ENCODE measurements around the gene SLC25A19.

SLC25A19 gene

DNA sequence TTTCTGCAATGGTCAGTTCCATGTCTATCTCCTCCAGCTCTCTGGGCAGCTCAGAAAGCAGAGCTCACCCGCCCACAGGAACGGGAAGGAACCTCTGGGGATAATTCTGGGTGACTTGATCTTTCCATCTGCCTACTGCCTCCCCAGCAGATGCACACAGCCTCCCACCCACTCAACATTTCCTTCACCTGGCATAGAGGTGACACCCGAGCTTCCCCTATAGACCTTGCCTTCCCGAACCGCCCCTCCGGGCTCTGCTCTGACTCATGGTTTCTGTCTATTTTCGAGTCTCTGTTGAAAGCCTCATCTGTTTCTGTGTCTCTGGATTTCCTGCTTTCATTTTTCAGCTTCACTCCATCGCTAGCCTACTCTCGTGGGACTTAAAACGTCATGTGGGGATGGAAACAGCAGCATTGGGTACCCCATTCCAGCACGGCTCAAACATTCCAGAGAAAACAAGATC, 39.2 kb downstream of the SLC25A19 start:
- H3K4me3 ChIP-seq (ENCODE audit: low read depth, low read length), result no peak overlapping the region
- peak; percentile 18 for DNase-seq (ENCODE audit: low read depth, low spot score)
- in situ Hi-C loops (cut with HindIII; ENCODE audit: low sequenced_read_pairs), result no loop called here
- TF ChIP-seq, protein P1, sequence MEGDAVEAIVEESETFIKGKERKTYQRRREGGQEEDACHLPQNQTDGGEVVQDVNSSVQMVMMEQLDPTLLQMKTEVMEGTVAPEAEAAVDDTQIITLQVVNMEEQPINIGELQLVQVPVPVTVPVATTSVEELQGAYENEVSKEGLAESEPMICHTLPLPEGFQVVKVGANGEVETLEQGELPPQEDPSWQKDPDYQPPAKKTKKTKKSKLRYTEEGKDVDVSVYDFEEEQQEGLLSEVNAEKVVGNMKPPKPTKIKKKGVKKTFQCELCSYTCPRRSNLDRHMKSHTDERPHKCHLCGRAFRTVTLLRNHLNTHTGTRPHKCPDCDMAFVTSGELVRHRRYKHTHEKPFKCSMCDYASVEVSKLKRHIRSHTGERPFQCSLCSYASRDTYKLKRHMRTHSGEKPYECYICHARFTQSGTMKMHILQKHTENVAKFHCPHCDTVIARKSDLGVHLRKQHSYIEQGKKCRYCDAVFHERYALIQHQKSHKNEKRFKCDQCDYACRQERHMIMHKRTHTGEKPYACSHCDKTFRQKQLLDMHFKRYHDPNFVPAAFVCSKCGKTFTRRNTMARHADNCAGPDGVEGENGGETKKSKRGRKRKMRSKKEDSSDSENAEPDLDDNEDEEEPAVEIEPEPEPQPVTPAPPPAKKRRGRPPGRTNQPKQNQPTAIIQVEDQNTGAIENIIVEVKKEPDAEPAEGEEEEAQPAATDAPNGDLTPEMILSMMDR (IDR thresholded peaks at IDR 0.05; ENCODE audit: low read depth, low read length), result no peak

DNA sequence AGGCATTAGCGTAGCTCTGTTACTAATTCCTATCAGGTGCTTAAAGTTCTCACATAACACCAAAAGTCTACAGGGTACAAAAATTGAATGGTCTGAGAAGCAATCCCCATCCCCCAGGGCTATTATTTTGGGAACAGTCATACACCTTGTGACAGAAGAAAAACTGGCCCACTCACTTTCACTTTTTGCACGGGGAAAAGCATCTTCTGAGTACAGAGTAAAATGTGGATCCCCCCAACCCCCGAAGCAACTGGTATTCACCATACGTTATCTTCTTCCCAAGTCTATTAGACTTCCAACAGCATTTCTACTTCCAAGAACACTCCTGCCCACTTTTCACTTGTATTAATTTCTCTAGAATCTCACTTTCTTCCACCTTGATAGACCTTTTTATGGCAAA, 39.7 kb downstream of the SLC25A19 start:
- TF ChIP-seq, protein P1 (IDR thresholded peaks at IDR 0.05; ENCODE audit: low read depth, low read length), result no peak
- no peak overlapping the region for H3K4me3 ChIP-seq (ENCODE audit: low read depth, low read length)
- in situ Hi-C loops (cut with HindIII; ENCODE audit: low sequenced_read_pairs), result no loop called here
- DNase-seq (ENCODE audit: low read depth, low spot score), result no peak

DNA sequence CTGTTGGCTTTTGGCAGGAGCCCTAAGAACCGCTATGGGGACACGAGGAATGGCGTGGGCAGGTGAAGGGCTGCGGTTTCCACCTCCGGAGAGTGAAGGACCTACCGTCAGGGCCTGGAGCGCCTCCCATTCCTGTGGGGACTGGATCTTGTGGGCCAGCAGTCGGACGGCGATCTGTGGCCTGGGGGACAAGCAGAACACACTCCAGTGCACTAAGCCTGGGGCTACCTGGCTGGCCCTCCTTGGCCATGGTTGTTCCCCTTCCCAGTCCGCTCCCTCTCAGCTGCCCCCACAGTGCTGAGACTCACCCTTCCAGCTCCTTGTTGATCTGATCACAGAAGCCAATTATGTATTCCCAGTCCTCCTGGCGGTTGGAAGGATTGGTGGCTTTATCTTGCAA, 42.8 kb downstream of the SLC25A19 start:
- TF ChIP-seq, protein P1 (IDR thresholded peaks at IDR 0.05; ENCODE audit: low read depth, low read length), result no peak
- H3K4me3 ChIP-seq (ENCODE audit: low read depth, low read length), result no peak overlapping the region
- DNase-seq (ENCODE audit: low read depth, low spot score), result no peak
- in situ Hi-C loops (cut with HindIII; ENCODE audit: low sequenced_read_pairs), result no loop called here

DNA sequence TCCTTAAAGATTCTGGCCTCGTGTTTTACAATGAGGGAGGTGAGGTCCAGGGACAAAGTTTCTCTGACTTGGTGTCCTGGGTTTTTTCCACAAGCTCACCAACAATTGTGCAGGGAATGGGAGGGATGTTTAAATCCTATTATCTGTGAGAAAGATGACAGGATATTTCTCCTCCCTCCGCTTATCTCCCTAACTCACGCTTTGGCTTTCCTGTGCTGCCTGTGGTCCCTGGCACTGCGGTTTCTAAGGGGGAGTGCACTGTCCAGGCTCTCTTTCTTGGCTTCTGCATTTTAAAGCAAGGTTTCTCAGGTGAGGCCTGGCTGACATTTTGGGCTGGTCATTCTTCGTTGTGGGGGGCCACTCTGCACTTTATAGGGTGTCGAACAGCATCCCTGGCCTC, 44.2 kb downstream of the SLC25A19 start:
- TF ChIP-seq, protein P1 (IDR thresholded peaks at IDR 0.05; ENCODE audit: low read depth, low read length), result no peak
- no peak for DNase-seq (ENCODE audit: low read depth, low spot score)
- in situ Hi-C loops (cut with HindIII; ENCODE audit: low sequenced_read_pairs), result no loop called here
- H3K4me3 ChIP-seq (ENCODE audit: low read depth, low read length), result no peak overlapping the region

DNA sequence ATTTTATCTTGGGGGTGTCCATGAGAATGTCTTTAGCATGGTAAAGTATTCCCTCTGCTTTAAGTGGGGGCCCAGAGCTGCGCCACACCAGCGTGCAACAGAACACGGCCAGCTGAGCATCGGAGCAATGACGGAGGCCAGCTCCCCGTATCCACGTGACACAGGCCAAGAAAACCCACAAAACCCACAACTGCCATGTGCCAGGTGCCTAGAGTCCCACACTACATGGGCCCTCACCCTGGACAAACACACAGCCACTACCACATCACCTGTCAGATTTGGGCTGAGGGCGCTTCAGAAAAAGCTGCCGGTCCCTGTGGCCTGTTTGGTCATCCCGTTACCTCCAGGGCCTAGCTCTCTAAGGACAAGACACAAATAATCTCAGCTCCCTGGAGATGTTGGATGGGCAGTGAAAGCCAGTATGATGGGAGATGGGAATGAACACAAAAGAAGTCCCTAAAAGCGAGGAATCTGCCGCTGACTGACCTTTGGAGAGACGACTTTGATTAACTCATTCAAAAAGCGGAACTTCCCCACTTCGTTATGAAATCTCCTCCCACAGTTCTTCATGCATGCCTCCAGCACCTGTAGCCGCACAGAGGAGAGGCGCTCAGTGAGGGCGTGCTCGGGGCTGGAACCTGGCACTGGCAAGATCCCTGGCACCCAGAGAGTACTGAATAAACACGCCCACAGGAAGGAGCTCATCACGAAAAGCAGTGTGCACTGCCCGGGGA, 44.9 kb downstream of the SLC25A19 start:
- in situ Hi-C loops (cut with HindIII; ENCODE audit: low sequenced_read_pairs), result no loop called here
- no peak overlapping the region for H3K4me3 ChIP-seq (ENCODE audit: low read depth, low read length)
- TF ChIP-seq, protein P1 (IDR thresholded peaks at IDR 0.05; ENCODE audit: low read depth, low read length), result no peak
- no peak for DNase-seq (ENCODE audit: low read depth, low spot score)

DNA sequence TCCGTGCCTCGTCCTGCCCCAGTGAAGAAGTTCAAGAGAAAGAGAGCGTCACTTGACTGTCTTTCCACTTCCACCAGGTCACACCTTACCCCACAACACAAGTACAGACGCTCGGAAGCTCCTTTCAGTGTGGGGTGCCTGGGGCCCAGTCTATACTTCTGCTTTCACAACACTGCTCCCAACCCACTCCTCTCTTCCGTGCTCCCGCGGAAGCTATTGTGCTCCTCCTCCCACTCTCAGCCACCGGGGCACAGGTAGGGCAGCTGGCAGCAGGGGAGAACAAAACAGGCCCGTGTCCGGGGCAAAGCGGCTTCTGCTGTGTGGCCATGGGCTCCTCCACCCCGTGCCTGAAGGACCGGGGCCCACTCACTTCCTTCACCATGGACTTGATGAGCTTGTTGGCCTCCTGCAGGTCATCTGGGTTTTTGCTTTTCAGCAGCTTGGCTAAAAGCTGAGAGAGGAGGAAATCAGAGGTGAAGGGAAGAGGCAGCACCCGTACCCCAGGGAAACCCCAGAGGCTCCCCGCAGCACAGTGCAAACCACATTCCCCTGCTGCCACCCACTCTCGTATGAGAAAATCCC, 46.7 kb downstream of the SLC25A19 start:
- TF ChIP-seq, protein P1 (IDR thresholded peaks at IDR 0.05; ENCODE audit: low read depth, low read length), result no peak
- no peak overlapping the region for H3K4me3 ChIP-seq (ENCODE audit: low read depth, low read length)
- in situ Hi-C loops (cut with HindIII; ENCODE audit: low sequenced_read_pairs), result no loop called here
- no peak for DNase-seq (ENCODE audit: low read depth, low spot score)
